ENCODE data around the gene TTC7B. TPM values are rescaled to one million over a fixed set of nuclear protein-coding genes. Genes with fewer than 3 reads are reported as not detected.

Gene TTC7B
- total RNA-seq, 1 donor from 2014 or later, result 82.6 TPM

DNA sequence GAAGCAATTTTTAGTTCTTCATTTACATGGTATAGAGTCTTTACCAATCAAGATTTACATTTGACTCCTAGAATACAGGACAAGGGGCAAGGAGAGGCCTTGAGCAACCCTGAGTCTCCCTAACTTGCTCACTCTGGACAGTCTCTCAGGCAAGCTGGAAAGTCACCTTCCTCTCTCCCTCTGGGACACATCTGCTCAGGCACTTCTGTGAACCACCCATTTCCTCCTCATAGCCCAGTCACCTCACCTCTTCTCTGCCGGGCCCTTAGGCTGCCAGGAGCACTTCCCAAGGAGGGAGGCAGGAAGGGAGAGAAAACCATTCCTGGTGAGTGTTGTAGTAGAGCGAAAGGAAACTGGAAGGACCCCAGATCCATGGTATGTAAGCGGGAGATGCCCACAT lies 202.8 kb downstream of the TTC7B start:
- H3K4me3 ChIP-seq (ENCODE audit: low read depth, low read length), result no peak overlapping the region
- DNase-seq (ENCODE audit: low read depth), result no peak
- TF ChIP-seq CTCF (conservative IDR thresholded peaks at IDR 0.05; ENCODE audit: low read depth, low read length), result no peak

- no peak overlapping the region for H3K4me3 ChIP-seq (ENCODE audit: low read depth, low read length)
- TF ChIP-seq CTCF (conservative IDR thresholded peaks at IDR 0.05; ENCODE audit: low read depth, low read length), result no peak
- no peak for DNase-seq (ENCODE audit: low read depth)
Observed at GRCh38 chr14:90612801-90613200, 203.4 kb downstream of the TTC7B start.

DNA sequence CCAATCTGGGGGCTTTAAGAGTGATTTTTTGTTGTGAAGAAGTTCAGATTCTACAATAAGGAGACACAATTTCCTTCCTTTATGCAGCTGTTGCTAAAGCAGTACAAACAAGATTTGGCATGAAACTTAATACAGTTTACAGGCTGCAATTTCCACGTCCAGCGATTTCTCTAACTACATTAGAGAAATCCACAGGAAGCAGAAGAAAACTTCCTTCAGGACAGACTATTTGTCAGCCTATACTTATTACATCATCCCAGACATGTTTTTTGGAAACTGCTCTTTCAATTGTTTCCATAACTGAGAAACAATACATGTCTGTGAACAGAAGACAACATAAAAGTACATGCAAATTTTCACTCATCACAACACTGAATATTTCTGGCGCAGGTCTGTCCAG lies 204.3 kb downstream of the TTC7B start:
- H3K4me3 ChIP-seq (ENCODE audit: low read depth, low read length), result no peak overlapping the region
- no peak for TF ChIP-seq CTCF (conservative IDR thresholded peaks at IDR 0.05; ENCODE audit: low read depth, low read length)
- no peak for DNase-seq (ENCODE audit: low read depth)

GRCh38 chr14:90611501-90611900 lies 204.7 kb downstream of the TTC7B start:
- no peak for TF ChIP-seq CTCF (conservative IDR thresholded peaks at IDR 0.05; ENCODE audit: low read depth, low read length)
- DNase-seq (ENCODE audit: low read depth), result no peak
- H3K4me3 ChIP-seq (ENCODE audit: low read depth, low read length), result no peak overlapping the region

DNA sequence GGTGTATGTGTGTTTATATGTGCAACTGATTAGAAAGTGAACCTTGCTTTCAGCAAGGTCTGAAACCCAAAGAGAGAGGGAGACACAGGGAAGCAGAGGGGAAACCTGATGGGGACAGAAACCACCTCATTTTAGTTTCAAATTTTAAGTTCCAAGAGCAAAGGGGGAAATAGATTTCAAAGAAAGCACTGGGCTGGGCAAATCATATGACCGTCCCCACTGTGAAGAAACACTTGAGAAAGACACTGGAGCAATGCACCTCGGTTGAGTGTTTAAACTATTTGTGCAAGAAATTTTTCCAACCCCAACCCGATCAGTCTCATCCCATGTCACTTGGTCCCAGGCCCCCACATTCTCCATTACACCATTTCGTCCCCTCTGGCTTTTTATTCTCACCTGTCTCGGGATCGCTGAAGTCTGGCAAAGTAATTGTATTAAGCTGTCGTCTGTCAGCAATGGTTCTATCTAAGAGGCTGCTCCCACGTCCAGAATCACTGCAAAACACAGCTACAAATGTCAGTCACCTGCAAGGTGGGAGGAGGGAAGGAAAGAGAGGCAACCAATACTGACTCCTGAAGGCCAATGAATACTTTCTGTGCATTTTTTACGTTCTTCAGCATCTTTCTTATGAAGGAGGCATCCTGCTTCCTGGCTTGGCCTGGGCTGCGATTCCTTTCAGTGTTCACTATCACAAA lies 205.7 kb downstream of the TTC7B start:
- DNase-seq (ENCODE audit: low read depth), result no peak
- no peak overlapping the region for H3K4me3 ChIP-seq (ENCODE audit: low read depth, low read length)
- no peak for TF ChIP-seq CTCF (conservative IDR thresholded peaks at IDR 0.05; ENCODE audit: low read depth, low read length)

DNA sequence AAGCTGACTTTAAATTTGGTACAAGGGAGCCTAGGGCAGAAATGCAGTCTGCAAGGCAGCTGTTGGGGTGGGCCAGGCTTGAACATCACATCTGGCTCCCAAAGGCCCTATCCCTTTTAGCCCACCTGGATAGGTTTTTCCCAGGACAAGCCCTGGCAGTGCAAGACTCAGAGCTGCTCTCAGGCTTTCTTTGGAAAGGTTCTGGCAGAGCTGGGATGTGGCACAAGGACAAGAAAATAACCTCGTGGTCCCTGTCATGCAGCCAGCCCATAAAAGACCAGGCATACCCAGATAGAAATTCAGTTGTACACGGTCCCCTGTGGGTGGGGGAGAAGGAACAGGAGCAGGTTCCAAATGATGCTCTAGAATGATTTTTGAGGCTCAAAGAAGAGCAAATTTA lies 206.9 kb downstream of the TTC7B start:
- DNase-seq (ENCODE audit: low read depth), result no peak
- no peak for TF ChIP-seq CTCF (conservative IDR thresholded peaks at IDR 0.05; ENCODE audit: low read depth, low read length)
- H3K4me3 ChIP-seq (ENCODE audit: low read depth, low read length), result no peak overlapping the region

GRCh38 chr14:90608929-90609341 lies 207.3 kb downstream of the TTC7B start:
- no peak for TF ChIP-seq CTCF (conservative IDR thresholded peaks at IDR 0.05; ENCODE audit: low read depth, low read length)
- no peak overlapping the region for H3K4me3 ChIP-seq (ENCODE audit: low read depth, low read length)
- DNase-seq (ENCODE audit: low read depth), result no peak
